ENCODE data around the gene STAG1. TPM values are rescaled to one million over a fixed set of nuclear protein-coding genes. Genes with fewer than 3 reads are reported as not detected.
"Not testable (repeated sequence)": the region's sequence is repeated elsewhere in the genome, so short reads cannot be mapped to it uniquely, and the experiment has no call there.

Gene STAG1
- total and polyA plus RNA-seq, 7 experiments from 2014 or later: 18.5 to 50.7 (median 42.0) TPM

- no peaks in the 10 kb centered on the region for H3K27me3 Mint-ChIP-seq
- CTCF ChIA-PET: interaction anchor here (0.5 to 1.5 kb wide), 5 partner anchors 9 to 986 kb away, joined by 3 to 6 read pairs (median 4); no protein-coding TSS in a partner anchor
- Histone ChIP-seq H3K27ac (ENCODE audit: low read depth, low read length) (peak overlapping the region; percentile 95), H3K4me3 (ENCODE audit: low read length) (peak overlapping the region; percentile 63), H3K4me1 (ENCODE audit: control insufficient read depth in 2 of 2, insufficient read depth in 2 of 2, low read length in 2 of 2) (peaks cover 24 to 27% of the 10 kb centered on the region in 2 donors), H3K36me3 (ENCODE audit: control insufficient read depth in 2 of 3, insufficient read depth in 3 of 3, low read length in 3 of 3) (no peaks in the 10 kb centered on the region), H3K27me3 (ENCODE audit: control insufficient read depth in 2 of 2, insufficient read depth in 2 of 2, low read length in 2 of 2) (no peaks in the 10 kb centered on the region), H3K9me3 (ENCODE audit: control insufficient read depth in 2 of 3, low read length in 3 of 3) (no peaks in the 10 kb centered on the region)
- POLR2A ChIA-PET: interaction anchor here (1.0 kb wide), 1 partner anchor 111 kb away, joined by 3 read pairs; the partner anchor contains the start of gene NCK1
- DNase-seq (peak in 1 of 9 donors; percentile 16), ATAC-seq (no peak)
- H3K36me3 Mint-ChIP-seq: peaks cover 0 to 2% (median 0%) of the 10 kb centered on the region in 5 donors
- peaks cover 51 to 71% (median 60%) of the 10 kb centered on the region in 7 donors for H3K4me1 Mint-ChIP-seq
- H3K27ac Mint-ChIP-seq: peak overlapping the region; percentile 74 to 94 (median 90)
- intact Hi-C loops (cut with micrococcal nuclease): loop anchor here (5.0 to 10.0 kb wide), 7 partner anchors 123 to 1437 kb away; partner anchors contain the start of genes ARMC8 (in 2 of the 2) and PPP2R3A (in 1 of the 2)
- peaks cover 0 to 2% (median 0%) of the 10 kb centered on the region in 11 donors for H3K9me3 Mint-ChIP-seq
- peak overlapping the region; percentile 68 to 99 (median 92) for H3K4me3 Mint-ChIP-seq
These were observed 1.8 kb downstream of the STAG1 start for GRCh38 chr3:136750209-136750896.

DNA sequence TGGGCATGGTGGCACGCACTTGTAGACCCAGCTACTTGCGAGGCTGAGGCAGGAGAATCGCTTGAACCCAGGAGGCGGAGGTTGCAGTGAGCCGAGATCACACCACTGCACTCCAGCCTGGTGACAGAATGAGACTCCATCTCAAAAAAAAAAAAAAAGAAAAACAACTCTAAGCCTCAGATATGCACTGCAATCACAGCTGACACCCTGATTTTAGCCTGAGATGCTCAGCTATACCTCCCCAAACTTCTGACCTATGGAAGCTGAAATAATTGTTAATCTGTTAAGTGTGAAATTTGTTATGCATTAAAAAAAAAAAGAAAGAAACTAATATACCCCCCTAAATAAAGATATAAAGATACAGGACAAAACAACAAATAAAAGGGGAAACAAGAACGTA, 2.6 kb downstream of the STAG1 start:
- intact Hi-C loops (cut with micrococcal nuclease): loop anchor here (2.0 to 10.0 kb wide), 8 partner anchors 122 to 1438 kb away; partner anchors contain the start of genes ARMC8 (in 2 of the 2) and PPP2R3A (in 1 of the 2)
- not testable (repeated sequence) for H3K27ac ChIP-seq (ENCODE audit: low read depth, low read length); H3K27me3 ChIP-seq (ENCODE audit: control insufficient read depth in 2 of 2, insufficient read depth in 2 of 2, low read length in 2 of 2); H3K9me3 Mint-ChIP-seq; H3K27me3 Mint-ChIP-seq; H3K36me3 Mint-ChIP-seq; ATAC-seq; H3K4me3 ChIP-seq (ENCODE audit: low read length); DNase-seq; H3K36me3 ChIP-seq (ENCODE audit: control insufficient read depth in 2 of 3, insufficient read depth in 3 of 3, low read length in 3 of 3); H3K9me3 ChIP-seq (ENCODE audit: control insufficient read depth in 2 of 3, low read length in 3 of 3)
- CTCF ChIA-PET: interaction anchor here (0.6 to 1.5 kb wide), 7 partner anchors 9 to 1999 kb away, joined by 3 to 6 read pairs (median 3); no protein-coding TSS in a partner anchor
- H3K27ac Mint-ChIP-seq: peak overlapping the region; percentile 2 to 94 (median 90)
- peak overlapping the region; percentile 68 to 99 (median 92) for H3K4me3 Mint-ChIP-seq
- peaks cover 50 to 71% (median 62%) of the 10 kb centered on the region in 7 donors for H3K4me1 Mint-ChIP-seq
- H3K4me1 ChIP-seq (ENCODE audit: control insufficient read depth in 2 of 2, insufficient read depth in 2 of 2, low read length in 2 of 2): peaks cover 24 to 27% of the 10 kb centered on the region in 2 donors
- POLR2A ChIA-PET: interaction anchor here (1.0 kb wide), 1 partner anchor 112 kb away, joined by 3 read pairs; the partner anchor contains the start of gene NCK1

GRCh38 chr3:136749091-136749490, 3.1 kb downstream of the STAG1 start:
- DNase-seq (no peak), ATAC-seq (no peak)
- intact Hi-C loops (cut with micrococcal nuclease): loop anchor here in 1 of 2 donors (2.0 kb wide), 1 partner anchor 206 kb away; no protein-coding TSS in a partner anchor
- H3K27me3 ChIP-seq (ENCODE audit: control insufficient read depth in 2 of 2, insufficient read depth in 2 of 2, low read length in 2 of 2): no peaks in the 10 kb centered on the region
- Mint-ChIP-seq H3K9me3 (peaks cover 0 to 5% (median 0%) of the 10 kb centered on the region in 11 donors), H3K27ac (peak overlapping the region in 7 of 9 donors; percentile 6 to 88 (median 33)), H3K27me3 (no peaks in the 10 kb centered on the region), H3K4me1 (peaks cover 45 to 69% (median 60%) of the 10 kb centered on the region in 7 donors), H3K36me3 (peaks cover 0 to 15% (median 5%) of the 10 kb centered on the region in 5 donors), H3K4me3 (peak overlapping the region; percentile 18 to 95 (median 76))
- H3K27ac ChIP-seq (ENCODE audit: low read depth, low read length): no peak overlapping the region
- CTCF ChIA-PET: interaction anchor here (0.8 to 1.5 kb wide), 4 partner anchors 10 to 672 kb away, joined by 3 to 4 read pairs (median 3); no protein-coding TSS in a partner anchor
- no peaks in the 10 kb centered on the region for H3K9me3 ChIP-seq (ENCODE audit: control insufficient read depth in 2 of 3, low read length in 3 of 3)
- POLR2A ChIA-PET: interaction anchor here (1.0 kb wide), 1 partner anchor 113 kb away, joined by 3 read pairs; the partner anchor contains the start of gene NCK1
- no peaks in the 10 kb centered on the region for H3K36me3 ChIP-seq (ENCODE audit: control insufficient read depth in 2 of 3, insufficient read depth in 3 of 3, low read length in 3 of 3)
- H3K4me3 ChIP-seq (ENCODE audit: low read length): no peak overlapping the region
- H3K4me1 ChIP-seq (ENCODE audit: control insufficient read depth in 2 of 2, insufficient read depth in 2 of 2, low read length in 2 of 2): peaks cover 24 to 26% of the 10 kb centered on the region in 2 donors

DNA sequence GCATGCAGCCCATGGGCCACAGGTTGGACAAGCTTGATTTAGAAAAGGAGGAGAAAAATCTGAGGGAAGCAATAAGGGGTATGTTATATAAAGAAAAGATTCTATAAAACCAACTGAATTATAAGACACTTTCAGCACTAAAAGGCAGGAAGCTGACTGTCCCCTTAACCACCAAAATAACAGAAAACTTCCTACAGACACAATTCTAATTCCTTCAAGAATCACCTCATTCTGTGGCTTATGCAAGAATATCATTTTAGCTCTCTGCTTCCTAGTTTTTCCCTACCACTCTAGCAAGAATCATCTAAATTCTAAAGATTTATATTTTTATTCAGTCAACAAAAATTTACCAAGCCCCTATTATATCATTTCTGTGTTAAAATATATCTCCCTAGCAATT, 6.3 kb downstream of the STAG1 start:
- H3K36me3 ChIP-seq (ENCODE audit: control insufficient read depth in 2 of 3, insufficient read depth in 3 of 3, low read length in 3 of 3): no peaks in the 10 kb centered on the region
- Mint-ChIP-seq H3K4me3 (peak overlapping the region in 1 of 10 donors; percentile 45), H3K27me3 (no peaks in the 10 kb centered on the region), H3K36me3 (peaks cover 0 to 27% (median 17%) of the 10 kb centered on the region in 5 donors), H3K4me1 (peaks cover 33 to 66% (median 55%) of the 10 kb centered on the region in 7 donors), H3K9me3 (peaks cover 0 to 16% (median 4%) of the 10 kb centered on the region in 11 donors), H3K27ac (peak overlapping the region in 4 of 9 donors; percentile 7 to 65 (median 42))
- no peak overlapping the region for H3K27ac ChIP-seq (ENCODE audit: low read depth, low read length)
- no peak for ATAC-seq
- POLR2A ChIA-PET: interaction anchor here (0.7 kb wide), 1 partner anchor 549 kb away, joined by 3 read pairs; no protein-coding TSS in a partner anchor
- CTCF ChIA-PET: interaction anchor here (0.7 kb wide), 1 partner anchor 271 kb away, joined by 3 read pairs; no protein-coding TSS in a partner anchor
- DNase-seq: no peak
- H3K27me3 ChIP-seq (ENCODE audit: control insufficient read depth in 2 of 2, insufficient read depth in 2 of 2, low read length in 2 of 2): no peaks in the 10 kb centered on the region
- H3K4me3 ChIP-seq (ENCODE audit: low read length): no peak overlapping the region
- peaks cover 13 to 14% of the 10 kb centered on the region in 2 donors for H3K4me1 ChIP-seq (ENCODE audit: control insufficient read depth in 2 of 2, insufficient read depth in 2 of 2, low read length in 2 of 2)
- intact Hi-C loops (cut with micrococcal nuclease): loop anchor here in 1 of 2 donors (2.0 kb wide), 1 partner anchor 15 kb away; no protein-coding TSS in a partner anchor
- H3K9me3 ChIP-seq (ENCODE audit: control insufficient read depth in 2 of 3, low read length in 3 of 3): peaks cover 0 to 7% (median 0%) of the 10 kb centered on the region in 3 experiments

DNA sequence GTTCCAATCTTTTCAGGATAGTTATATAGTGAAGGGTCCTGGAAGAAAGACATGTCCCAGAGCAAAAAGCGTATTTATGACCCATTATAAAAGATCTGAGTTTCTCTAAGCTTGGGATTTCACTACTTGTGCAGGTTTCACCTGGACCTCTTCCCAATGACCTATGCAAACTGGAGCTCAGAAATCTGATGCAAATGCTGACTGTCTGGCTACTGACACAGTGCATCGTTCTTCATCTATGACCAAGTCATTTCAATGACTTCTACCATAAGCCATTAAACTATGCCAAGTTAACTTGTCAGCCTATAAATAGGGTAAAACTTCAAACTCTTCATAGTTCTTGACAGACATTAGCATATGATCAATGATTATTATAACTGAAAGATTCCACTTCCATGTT, 11.1 kb downstream of the STAG1 start:
- CTCF ChIA-PET: no interaction called here
- Histone ChIP-seq H3K4me3 (ENCODE audit: low read length) (no peak overlapping the region), H3K9me3 (ENCODE audit: control insufficient read depth in 2 of 3, low read length in 3 of 3) (peaks cover 0 to 7% (median 0%) of the 10 kb centered on the region in 3 experiments), H3K36me3 (ENCODE audit: control insufficient read depth in 2 of 3, insufficient read depth in 3 of 3, low read length in 3 of 3) (no peaks in the 10 kb centered on the region), H3K4me1 (ENCODE audit: control insufficient read depth in 2 of 2, insufficient read depth in 2 of 2, low read length in 2 of 2) (peaks cover 0 to 4% of the 10 kb centered on the region in 2 donors), H3K27ac (ENCODE audit: low read depth, low read length) (no peak overlapping the region), H3K27me3 (ENCODE audit: control insufficient read depth in 2 of 2, insufficient read depth in 2 of 2, low read length in 2 of 2) (no peaks in the 10 kb centered on the region)
- Mint-ChIP-seq H3K9me3 (peaks cover 0 to 16% (median 4%) of the 10 kb centered on the region in 11 donors), H3K4me1 (peaks cover 19 to 61% (median 49%) of the 10 kb centered on the region in 7 donors), H3K4me3 (peak overlapping the region in 1 of 10 donors; percentile 12), H3K27me3 (no peaks in the 10 kb centered on the region), H3K27ac (peak overlapping the region in 1 of 9 donors; percentile 40), H3K36me3 (peaks cover 6 to 41% (median 26%) of the 10 kb centered on the region in 5 donors)
- DNase-seq (no peak), ATAC-seq (no peak)
- POLR2A ChIA-PET: interaction anchor here (1.5 kb wide), 1 partner anchor 11 kb away, joined by 5 read pairs; the partner anchor contains the start of gene STAG1
- intact Hi-C loops (cut with micrococcal nuclease): no loop called here

- Histone ChIP-seq H3K36me3 (ENCODE audit: control insufficient read depth in 2 of 3, insufficient read depth in 3 of 3, low read length in 3 of 3) (no peaks in the 10 kb centered on the region), H3K27ac (ENCODE audit: low read depth, low read length) (no peak overlapping the region), H3K9me3 (ENCODE audit: control insufficient read depth in 2 of 3, low read length in 3 of 3) (peaks cover 0 to 7% (median 0%) of the 10 kb centered on the region in 3 experiments), H3K4me1 (ENCODE audit: control insufficient read depth in 2 of 2, insufficient read depth in 2 of 2, low read length in 2 of 2) (peaks cover 0 to 2% of the 10 kb centered on the region in 2 donors), H3K4me3 (ENCODE audit: low read length) (no peak overlapping the region), H3K27me3 (ENCODE audit: control insufficient read depth in 2 of 2, insufficient read depth in 2 of 2, low read length in 2 of 2) (no peaks in the 10 kb centered on the region)
- DNase-seq (no peak), ATAC-seq (no peak)
- Mint-ChIP-seq H3K4me1 (peaks cover 13 to 59% (median 45%) of the 10 kb centered on the region in 7 donors), H3K27me3 (no peaks in the 10 kb centered on the region), H3K9me3 (peaks cover 0 to 16% (median 4%) of the 10 kb centered on the region in 11 donors), H3K4me3 (peak overlapping the region in 3 of 10 donors; percentile 3 to 12 (median 5)), H3K36me3 (peaks cover 6 to 40% (median 26%) of the 10 kb centered on the region in 5 donors), H3K27ac (peak overlapping the region in 2 of 9 donors; percentile 4 to 40)
- intact Hi-C loops (cut with micrococcal nuclease): no loop called here
- ChIA-PET CTCF (no interaction called here), POLR2A (interaction anchor here (1.5 kb wide), 1 partner anchor 12 kb away, joined by 5 read pairs; the partner anchor contains the start of gene STAG1)
These were observed 11.7 kb downstream of the STAG1 start for GRCh38 chr3:136740351-136740958.
